Nephron progenitor cell (in vitro differentiated cells): ENCODE measurements around the gene MAP4.
A peak's percentile ranks its signal among the peaks of the same experiment; 100 is the strongest.

Source experiments
- DNase-seq: peaks from one replicate; pipeline ENCODE4 v3.0.0; 2021
- H3K27ac Mint-ChIP-seq: 2 replicates; pipeline ENCODE4 v1.8.0; 2021; ENCODE audit warnings: mild to moderate bottlenecking, moderate library complexity, mixed read lengths
- H3K27me3 Mint-ChIP-seq: 2 replicates; pipeline ENCODE4 v1.8.0; 2021; ENCODE audit warnings: mild to moderate bottlenecking, low read depth, mixed read lengths; ENCODE audit not compliant: poor library complexity
- H3K36me3 Mint-ChIP-seq: 2 replicates; pipeline ENCODE4 v1.8.0; 2021; ENCODE audit warnings: low read depth, mixed read lengths
- H3K4me1 Mint-ChIP-seq: 2 replicates; pipeline ENCODE4 v1.8.0; 2021; ENCODE audit warnings: mixed read lengths
- H3K4me3 Mint-ChIP-seq: 2 replicates; pipeline ENCODE4 v1.8.0; 2021; ENCODE audit warnings: mild to moderate bottlenecking, moderate library complexity, mixed read lengths
- H3K9me3 Mint-ChIP-seq: 2 replicates; pipeline ENCODE4 v1.8.0; 2021; ENCODE audit warnings: mild to moderate bottlenecking, moderate library complexity, mixed read lengths
- CTCF ChIP-seq: fragments of 200-600 bp; sonication (generic); IDR thresholded peaks from 2 replicates; pipeline ENCODE4 v1.5.0; 2021; ENCODE audit warnings: antibody characterized with exemption

The MAP4 gene

DNA sequence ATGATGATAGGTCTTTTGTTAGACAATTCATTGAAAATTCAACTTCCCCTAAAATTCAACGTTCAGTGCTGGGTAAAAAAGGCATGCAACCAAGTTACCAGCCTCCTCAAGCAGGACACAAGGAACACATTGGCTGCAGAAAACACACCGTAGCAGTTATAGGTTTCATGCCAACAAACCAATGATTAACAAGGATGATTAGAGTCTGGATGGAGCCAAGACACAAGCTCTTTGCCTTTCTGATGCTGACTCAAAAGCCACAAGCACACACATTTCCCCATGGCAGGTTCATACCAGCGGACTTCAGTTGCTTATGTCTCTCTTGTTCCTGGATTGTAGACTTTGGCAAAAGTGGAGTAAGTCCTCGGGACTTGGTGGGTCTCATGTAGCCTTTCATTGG, 107.5 kb downstream of the MAP4 start:
- Mint-ChIP-seq H3K4me1 (peaks cover 9% of the 10 kb centered on the region), H3K4me3 (no peak overlapping the region), H3K27me3 (no peaks in the 10 kb centered on the region), H3K36me3 (peaks cover 78% of the 10 kb centered on the region), H3K27ac (no peak overlapping the region), H3K9me3 (peaks cover 4% of the 10 kb centered on the region)
- no peak for DNase-seq
- TF ChIP-seq CTCF = no peak

GRCh38 chr3:47907784-47908183, 108.4 kb downstream of the MAP4 start:
- Mint-ChIP-seq H3K27ac (no peak overlapping the region), H3K36me3 (peaks cover 84% of the 10 kb centered on the region)

DNA sequence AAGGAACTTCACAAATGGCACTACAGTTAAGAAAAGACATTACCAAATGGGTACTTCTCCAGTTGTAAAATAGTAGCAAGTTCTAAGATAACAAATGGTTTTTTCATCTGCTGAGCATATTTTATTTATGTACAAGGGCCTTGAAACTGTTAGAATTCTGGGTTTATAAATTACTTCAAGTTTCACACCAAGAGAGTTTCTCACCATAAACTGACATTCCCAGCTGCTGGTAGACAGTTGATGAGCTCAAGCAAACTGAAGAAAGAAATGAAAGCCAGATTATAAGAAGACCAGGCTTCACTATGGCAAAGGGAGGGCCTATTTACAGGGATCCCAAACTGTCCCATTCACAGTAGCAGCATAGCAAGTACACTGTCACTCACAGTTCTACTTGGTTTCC, 113.5 kb downstream of the MAP4 start:
- H3K27ac Mint-ChIP-seq = peak overlapping the region; percentile 36
- no peaks in the 10 kb centered on the region for H3K27me3 Mint-ChIP-seq
- H3K36me3 Mint-ChIP-seq = peaks cover 56% of the 10 kb centered on the region
- H3K9me3 Mint-ChIP-seq = peaks cover 2% of the 10 kb centered on the region
- H3K4me3 Mint-ChIP-seq = no peak overlapping the region
- TF ChIP-seq CTCF = no peak
- DNase-seq = no peak
- no peaks in the 10 kb centered on the region for H3K4me1 Mint-ChIP-seq

More at GRCh38 chr3:47907784-47908183, 108.4 kb downstream of the MAP4 start:
- Mint-ChIP-seq H3K4me3 (no peak overlapping the region), H3K4me1 (peaks cover 9% of the 10 kb centered on the region), H3K9me3 (peaks cover 4% of the 10 kb centered on the region), H3K27me3 (no peaks in the 10 kb centered on the region)
- DNase-seq = no peak
- no peak for TF ChIP-seq CTCF

DNA sequence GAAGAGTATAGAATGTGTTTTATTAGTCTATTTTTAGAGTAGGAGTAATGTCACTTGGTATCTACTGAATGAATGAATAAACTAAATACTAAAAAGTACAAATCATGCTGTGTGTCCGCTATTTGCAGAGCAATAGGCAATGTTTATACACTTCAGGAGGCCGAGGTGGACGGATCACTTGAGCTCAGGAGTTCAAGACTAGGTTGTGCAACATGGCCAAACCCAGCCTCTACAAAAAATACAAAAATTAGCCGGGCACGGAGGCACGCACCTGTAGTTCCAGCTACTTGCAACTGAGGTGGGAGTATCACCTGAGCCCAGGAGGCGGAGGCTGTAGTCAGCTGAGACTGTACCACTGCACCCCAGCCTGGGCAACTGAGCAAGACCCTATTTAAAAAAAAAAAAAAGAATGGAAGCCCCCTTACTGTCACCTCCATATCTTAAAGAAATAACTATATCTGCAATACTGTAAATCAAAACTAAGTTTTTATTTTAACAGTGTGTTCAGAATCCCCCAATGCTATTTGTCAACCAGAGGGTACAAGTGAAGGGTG, 114.9 kb downstream of the MAP4 start:
- peaks cover 59% of the 10 kb centered on the region for H3K36me3 Mint-ChIP-seq
- H3K4me3 Mint-ChIP-seq = no peak overlapping the region
- no peaks in the 10 kb centered on the region for H3K27me3 Mint-ChIP-seq
- no peak for DNase-seq
- TF ChIP-seq CTCF = no peak
- no peaks in the 10 kb centered on the region for H3K4me1 Mint-ChIP-seq
- peak overlapping the region; percentile 20 for H3K27ac Mint-ChIP-seq
- no peaks in the 10 kb centered on the region for H3K9me3 Mint-ChIP-seq

DNA sequence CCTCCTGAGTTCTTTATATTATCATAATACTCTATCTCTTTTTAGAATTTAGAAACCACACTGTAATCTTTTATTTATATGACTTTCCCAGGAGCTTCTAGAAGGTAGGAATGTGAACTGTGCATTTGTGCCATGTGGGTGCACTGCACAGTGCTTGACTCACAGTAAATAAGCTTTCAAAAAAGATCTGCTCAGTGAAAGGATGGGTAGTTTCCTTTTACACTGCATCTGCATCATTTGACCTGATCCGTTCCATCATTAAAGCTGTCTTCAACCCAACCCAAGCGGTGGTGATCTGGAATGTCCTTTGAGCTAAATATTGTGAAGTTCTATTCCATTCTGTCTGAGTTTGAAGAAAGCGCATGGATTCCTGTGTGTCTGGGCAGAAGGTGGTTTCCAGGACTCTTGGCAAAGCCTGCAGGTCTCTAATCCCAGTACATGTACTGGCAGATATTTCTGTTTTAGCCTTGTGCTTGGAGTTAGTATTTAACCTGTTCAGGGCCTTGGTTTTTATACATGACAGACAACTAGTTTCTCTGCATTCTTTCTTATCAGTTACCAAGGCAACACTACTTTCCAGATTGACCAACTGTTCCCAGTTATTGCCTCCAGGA, 116.6 kb downstream of the MAP4 start:
- no peak overlapping the region for H3K4me3 Mint-ChIP-seq

More for the DNA sequence above, 116.6 kb downstream of the MAP4 start:
- H3K36me3 Mint-ChIP-seq = peaks cover 57% of the 10 kb centered on the region
- H3K27ac Mint-ChIP-seq = peak overlapping the region; percentile 13
- TF ChIP-seq CTCF = no peak
- no peaks in the 10 kb centered on the region for H3K9me3 Mint-ChIP-seq
- no peak for DNase-seq
- H3K4me1 Mint-ChIP-seq = no peaks in the 10 kb centered on the region
- no peaks in the 10 kb centered on the region for H3K27me3 Mint-ChIP-seq
